PC-9 (cell line): ENCODE results near the gene IL20RA. TPM values are rescaled to one million over a fixed set of nuclear protein-coding genes. Genes with fewer than 3 reads are reported as not detected.
A peak's percentile ranks its signal among the peaks of the same experiment; 100 is the strongest.

Experiments
- BruUV-seq: library from RNA; stranded (reverse); fragments of 400-500 nt; replicated peaks from 2 replicates; lab custom pipeline; 2021; lab: Mats Ljungman, UMichigan
- CTCF ChIA-PET: fragments of 300-600 bp; sonication (Branson Sonifier 250); formaldehyde crosslinking; loops from one replicate; lab custom pipeline; 2022; ENCODE audit warnings: antibody characterized with exemption; lab: Charles Lee
- POLR2A ChIA-PET: fragments of 300-600 bp; sonication (Branson Sonifier 250); formaldehyde crosslinking; loops from one replicate; lab custom pipeline; 2022; ENCODE audit warnings: antibody characterized with exemption; ENCODE audit not compliant: unreplicated experiment; lab: Charles Lee
- DNase-seq, 2 experiments: peaks; one replicate each; pipeline versions ENCODE4 v3.0.0 to v3.0.0-alpha.2; 2015 to 2022; ENCODE audit warnings: mixed read lengths in 1 of 2
- H2AFZ ChIP-seq: fragments of 200-600 bp; sonication (generic); 2 replicates; pipeline ENCODE4 v1.8.1; 2017; ENCODE audit warnings: antibody characterized with exemption
- H3F3A ChIP-seq: fragments of 200-600 bp; sonication (generic); 2 replicates; pipeline ENCODE4 v1.8.1; 2017; ENCODE audit warnings: antibody characterized with exemption, mild to moderate bottlenecking, low read depth; ENCODE audit not compliant: insufficient read depth
- H3K27ac ChIP-seq: fragments of 200-600 bp; sonication (generic); 2 replicates; pipeline ENCODE4 v1.6.1; 2016; ENCODE audit warnings: mixed run types
- H3K27me3 ChIP-seq: fragments of 200-600 bp; sonication (generic); 2 replicates; pipeline ENCODE4 v1.6.1; 2016; ENCODE audit warnings: low read depth, mixed run types; ENCODE audit not compliant: insufficient read depth
- H3K36me3 ChIP-seq: fragments of 200-600 bp; sonication (generic); 2 replicates; pipeline ENCODE4 v1.6.1; 2016; ENCODE audit warnings: low read depth, mixed run types
- H3K4me1 ChIP-seq: fragments of 200-600 bp; sonication (generic); replicated peaks from 2 replicates; pipeline ENCODE4 v1.6.1; 2016; ENCODE audit warnings: mixed run types; ENCODE audit not compliant: insufficient read depth
- H3K4me2 ChIP-seq: fragments of 200-600 bp; sonication (generic); 2 replicates; pipeline ENCODE4 v1.6.1; 2017; ENCODE audit warnings: mixed run types
- H3K4me3 ChIP-seq: fragments of 200-600 bp; sonication (generic); 2 replicates; pipeline ENCODE4 v1.6.1; 2016; ENCODE audit warnings: mixed run types
- H3K79me2 ChIP-seq: fragments of 200-600 bp; sonication (generic); 2 replicates; pipeline ENCODE4 v1.6.1; 2017; ENCODE audit warnings: low read depth, mixed run types
- H3K9me2 ChIP-seq: fragments of 200-600 bp; sonication (generic); 2 replicates; pipeline ENCODE4 v1.8.1; 2017; ENCODE audit warnings: mild to moderate bottlenecking; ENCODE audit not compliant: insufficient read depth
- H3K9me3 ChIP-seq: fragments of 200-600 bp; sonication (generic); 2 replicates; pipeline ENCODE4 v1.8.1; 2016; ENCODE audit warnings: low read depth; ENCODE audit not compliant: insufficient read depth
- H4K20me1 ChIP-seq: fragments of 200-600 bp; sonication (generic); 2 replicates; pipeline ENCODE4 v1.8.1; 2017; ENCODE audit not compliant: insufficient read depth
- CTCF ChIP-seq: fragments of 200-600 bp; sonication (generic); conservative IDR thresholded peaks from 2 replicates; pipeline ENCODE4 v1.6.1; 2017; ENCODE audit warnings: mixed run types, antibody characterized with exemption, mild to moderate bottlenecking, moderate library complexity
- EZH2 ChIP-seq: fragments of 200-600 bp; sonication (generic); IDR thresholded peaks from 2 replicates; pipeline ENCODE4 v1.8.0; 2017; ENCODE audit warnings: antibody characterized with exemption, low read depth
- intact Hi-C: fragments of 100-400 bp; cut with micrococcal nuclease; formaldehyde crosslinking; loops from one replicate; pipeline ENCODE4 v1.10.0; 2022; ENCODE audit not compliant: unreplicated experiment
- total RNA-seq: library from RNA; stranded (reverse); gene quantifications from 2 replicates; pipeline ENCODE4 v1.2.3, GENCODE V29; 2021

IL20RA gene
- total RNA-seq, 1 experiment from 2014 or later = 2.5 TPM

- no peak overlapping the region for H2AFZ ChIP-seq
- H4K20me1 ChIP-seq = no peaks in the 10 kb centered on the region
- H3K36me3 ChIP-seq = no peaks in the 10 kb centered on the region
- H3K79me2 ChIP-seq = no peaks in the 10 kb centered on the region
- H3K27me3 ChIP-seq = no peaks in the 10 kb centered on the region
- peaks cover 8% of the 10 kb centered on the region; the same call in 1 of the 2 replicates for H3K4me1 ChIP-seq
- DNase-seq = no peak
- no peak overlapping the region for H3K4me3 ChIP-seq
- H3K9me3 ChIP-seq = no peaks in the 10 kb centered on the region
- H3K9me2 ChIP-seq = no peaks in the 10 kb centered on the region
- ChIA-PET POLR2A (no interaction called here), CTCF (no interaction called here)
- H3K4me2 ChIP-seq = no peak overlapping the region
- no peak overlapping the region for H3K27ac ChIP-seq
- TF ChIP-seq EZH2 = no peak
- intact Hi-C loops = no loop called here
- H3F3A ChIP-seq = no peaks in the 10 kb centered on the region; the same call in 1 of the 2 replicates
- BruUV-seq = no TSS peak
Observed at GRCh38 chr6:136959471-136959891, 85.3 kb downstream of the IL20RA start.

- no peak for DNase-seq
- Histone ChIP-seq H2AFZ (no peak overlapping the region), H3K36me3 (no peaks in the 10 kb centered on the region), H3K4me1 (peaks cover 8% of the 10 kb centered on the region; the same call in 1 of the 2 replicates), H3K4me3 (no peak overlapping the region), H3K79me2 (no peaks in the 10 kb centered on the region), H3K9me3 (no peaks in the 10 kb centered on the region), H3K27ac (no peak overlapping the region), H4K20me1 (no peaks in the 10 kb centered on the region), H3K4me2 (no peak overlapping the region), H3F3A (no peaks in the 10 kb centered on the region; the same call in 1 of the 2 replicates), H3K9me2 (no peaks in the 10 kb centered on the region), H3K27me3 (no peaks in the 10 kb centered on the region)
- no peak for TF ChIP-seq EZH2
- TF ChIP-seq CTCF = no peak
- ChIA-PET CTCF (interaction anchor here (0.7 kb wide), 1 partner anchor 85 kb away, joined by 4 read pairs; no protein-coding TSS in a partner anchor), POLR2A (interaction anchor here (0.8 kb wide), 1 partner anchor 165 kb away, joined by 14 read pairs; no protein-coding TSS in a partner anchor)
- intact Hi-C loops = no loop called here
- no TSS peak for BruUV-seq
Observed at GRCh38 chr6:136958168-136958567, 86.6 kb downstream of the IL20RA start.

- POLR2A ChIA-PET = no interaction called here
- Histone ChIP-seq H3K4me2 (no peak overlapping the region), H3K27ac (no peak overlapping the region), H3K27me3 (no peaks in the 10 kb centered on the region), H3K4me3 (no peak overlapping the region), H3K36me3 (no peaks in the 10 kb centered on the region), H3K9me3 (no peaks in the 10 kb centered on the region), H3F3A (no peaks in the 10 kb centered on the region; the same call in 1 of the 2 replicates), H2AFZ (no peak overlapping the region), H3K4me1 (no peaks in the 10 kb centered on the region), H4K20me1 (no peaks in the 10 kb centered on the region), H3K79me2 (no peaks in the 10 kb centered on the region), H3K9me2 (no peaks in the 10 kb centered on the region)
- intact Hi-C loops = no loop called here
- BruUV-seq = no TSS peak
- CTCF ChIA-PET = no interaction called here
- DNase-seq = no peak
- no peak for TF ChIP-seq EZH2
- peak; percentile 32 for TF ChIP-seq CTCF
Observed at GRCh38 chr6:136956590-136957544, 87.9 kb downstream of the IL20RA start.
